Ascending aorta (tissue), 2 donors: ENCODE results near the gene PHKA1. TPM values are rescaled to one million over a fixed set of nuclear protein-coding genes. Genes with fewer than 3 reads are reported as not detected.
A peak's percentile ranks its signal among the peaks of the same experiment; 100 is the strongest.

ENCODE experiments used
- DNase-seq, 2 donors: peaks; one replicate each; pipeline ENCODE4 v3.0.0-alpha.2; 2019; ENCODE audit warnings: low spot score in 2 of 2
- H3K27ac ChIP-seq, 2 donors: fragments of 200-600 bp; sonication (generic); one replicate each; pipeline ENCODE4 v1.5.1; 2016 to 2017; ENCODE audit warnings: mild to moderate bottlenecking in 1 of 2
- H3K27me3 ChIP-seq: fragments of 200-600 bp; sonication (generic); one replicate; pipeline ENCODE4 v1.5.1; 2017
- H3K36me3 ChIP-seq, 2 donors: fragments of 200-600 bp; sonication (generic); one replicate each; pipeline ENCODE4 v1.5.1; 2016
- H3K4me1 ChIP-seq, 2 donors: fragments of 200-600 bp; sonication (generic); one replicate each; pipeline ENCODE4 v1.5.1; 2016 to 2017; ENCODE audit warnings: mild to moderate bottlenecking in 1 of 2
- H3K4me3 ChIP-seq, 2 donors: fragments of 200-600 bp; sonication (generic); one replicate each; pipeline ENCODE4 v1.5.1; 2016 to 2017; ENCODE audit warnings: mild to moderate bottlenecking in 1 of 2
- H3K9me3 ChIP-seq, 2 donors: fragments of 200-600 bp; sonication (generic); one replicate each; pipeline ENCODE4 v1.5.1; 2016
- intact Hi-C: fragments of 100-400 bp; cut with DNase I; formaldehyde crosslinking; loops from one replicate; pipeline ENCODE4 v1.15.1; 2023
- total RNA-seq: library from RNA; depleted of rRNA; stranded (reverse); fragments of >200 nt; gene quantifications from one replicate; pipeline ENCODE4 v1.1.0, GENCODE V29; 2016
- TF ChIP-seq, protein P1 (sequence below), 3 experiments: fragments of 200-600 bp in 2 of 3; fragments of 450-650 bp in 1 of 3; sonication (generic) in 2 of 3; IDR thresholded peaks; one replicate each; pipeline ENCODE4 v1.5.1; 2016 to 2019; ENCODE audit warnings: antibody characterized with exemption in 3 of 3, mild to moderate bottlenecking in 1 of 3, moderate library complexity in 1 of 3

PHKA1 gene
- total RNA-seq, 1 donor from 2014 or later: 4.8 TPM

GRCh38 chrX:72716766-72717165 lies 2.7 kb upstream of the PHKA1 start:
- Histone ChIP-seq H3K4me1 (no peaks in the 10 kb centered on the region), H3K27ac (no peak overlapping the region), H3K9me3 (no peaks in the 10 kb centered on the region), H3K4me3 (no peak overlapping the region), H3K36me3 (no peaks in the 10 kb centered on the region), H3K27me3 (no peaks in the 10 kb centered on the region)
- TF ChIP-seq, protein P1, sequence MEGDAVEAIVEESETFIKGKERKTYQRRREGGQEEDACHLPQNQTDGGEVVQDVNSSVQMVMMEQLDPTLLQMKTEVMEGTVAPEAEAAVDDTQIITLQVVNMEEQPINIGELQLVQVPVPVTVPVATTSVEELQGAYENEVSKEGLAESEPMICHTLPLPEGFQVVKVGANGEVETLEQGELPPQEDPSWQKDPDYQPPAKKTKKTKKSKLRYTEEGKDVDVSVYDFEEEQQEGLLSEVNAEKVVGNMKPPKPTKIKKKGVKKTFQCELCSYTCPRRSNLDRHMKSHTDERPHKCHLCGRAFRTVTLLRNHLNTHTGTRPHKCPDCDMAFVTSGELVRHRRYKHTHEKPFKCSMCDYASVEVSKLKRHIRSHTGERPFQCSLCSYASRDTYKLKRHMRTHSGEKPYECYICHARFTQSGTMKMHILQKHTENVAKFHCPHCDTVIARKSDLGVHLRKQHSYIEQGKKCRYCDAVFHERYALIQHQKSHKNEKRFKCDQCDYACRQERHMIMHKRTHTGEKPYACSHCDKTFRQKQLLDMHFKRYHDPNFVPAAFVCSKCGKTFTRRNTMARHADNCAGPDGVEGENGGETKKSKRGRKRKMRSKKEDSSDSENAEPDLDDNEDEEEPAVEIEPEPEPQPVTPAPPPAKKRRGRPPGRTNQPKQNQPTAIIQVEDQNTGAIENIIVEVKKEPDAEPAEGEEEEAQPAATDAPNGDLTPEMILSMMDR (IDR thresholded peaks at IDR 0.05): no peak
- intact Hi-C loops: no loop called here
- peak in 1 of 2 donors; percentile 17 for DNase-seq

DNA sequence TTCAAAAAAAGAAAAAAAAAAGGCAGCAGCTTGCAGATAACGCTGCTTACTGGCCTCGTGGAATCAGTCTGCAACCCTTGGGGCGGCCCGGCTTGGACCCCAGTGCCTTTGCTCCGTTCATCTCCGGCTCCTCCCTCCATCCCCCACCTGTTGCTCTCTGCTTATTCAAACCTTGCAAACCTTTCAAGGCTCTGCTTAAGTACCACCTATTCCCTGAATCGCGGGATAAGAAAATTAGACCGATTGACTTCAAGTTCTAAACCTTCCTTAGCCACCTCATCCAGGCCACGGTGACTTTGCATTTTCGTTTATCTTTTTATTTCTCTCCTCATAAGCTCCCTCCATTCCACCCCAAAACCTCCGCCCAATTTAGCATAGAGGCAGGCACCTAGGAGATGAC lies 1.4 kb upstream of the PHKA1 start:
- DNase-seq: no peak
- no peaks in the 10 kb centered on the region for H3K9me3 ChIP-seq
- H3K36me3 ChIP-seq: no peaks in the 10 kb centered on the region
- no peak overlapping the region for H3K4me3 ChIP-seq
- no peaks in the 10 kb centered on the region for H3K4me1 ChIP-seq
- H3K27ac ChIP-seq: peak overlapping the region in 1 of 2 donors; percentile 82
- TF ChIP-seq, protein P1 (IDR thresholded peaks at IDR 0.05): no peak
- no peaks in the 10 kb centered on the region for H3K27me3 ChIP-seq
- intact Hi-C loops: loop anchor here (2.0 kb wide), 1 partner anchor 697 kb away; no protein-coding TSS in a partner anchor

- peak overlapping the region; percentile 82 to 85 for H3K27ac ChIP-seq
- TF ChIP-seq, protein P1 (IDR thresholded peaks at IDR 0.05): no peak
- peak overlapping the region; percentile 49 to 69 for H3K4me3 ChIP-seq
- H3K4me1 ChIP-seq: no peaks in the 10 kb centered on the region
- no peaks in the 10 kb centered on the region for H3K36me3 ChIP-seq
- intact Hi-C loops: loop anchor here (2.0 to 5.0 kb wide), 2 partner anchors 92 to 696 kb away; no protein-coding TSS in a partner anchor
- H3K9me3 ChIP-seq: no peaks in the 10 kb centered on the region
- no peaks in the 10 kb centered on the region for H3K27me3 ChIP-seq
- peak; percentile 52 to 87 for DNase-seq
Observed at GRCh38 chrX:72714478-72714916, 391 bp upstream of the PHKA1 start.

GRCh38 chrX:72713130-72713529 lies 976 bp downstream of the PHKA1 start:
- TF ChIP-seq, protein P1 (IDR thresholded peaks at IDR 0.05): no peak
- Histone ChIP-seq H3K27ac (peak overlapping the region; percentile 82 to 85), H3K4me1 (no peaks in the 10 kb centered on the region), H3K36me3 (no peaks in the 10 kb centered on the region), H3K4me3 (peak overlapping the region; percentile 49 to 69), H3K27me3 (no peaks in the 10 kb centered on the region), H3K9me3 (no peaks in the 10 kb centered on the region)
- no peak for DNase-seq
- intact Hi-C loops: loop anchor here (5.0 kb wide), 1 partner anchor 91 kb away; no protein-coding TSS in a partner anchor

- Histone ChIP-seq H3K36me3 (no peaks in the 10 kb centered on the region), H3K4me1 (no peaks in the 10 kb centered on the region), H3K4me3 (peak overlapping the region in 1 of 2 donors; percentile 69), H3K27ac (peak overlapping the region in 1 of 2 donors; percentile 82), H3K9me3 (no peaks in the 10 kb centered on the region), H3K27me3 (no peaks in the 10 kb centered on the region)
- TF ChIP-seq, protein P1 (IDR thresholded peaks at IDR 0.05): no peak
- no peak for DNase-seq
- intact Hi-C loops: loop anchor here (5.0 kb wide), 1 partner anchor 90 kb away; no protein-coding TSS in a partner anchor
Observed at GRCh38 chrX:72712094-72712755, 1.9 kb downstream of the PHKA1 start.
